ENCODE measurements around the gene DNER. TPM values are rescaled to one million over a fixed set of nuclear protein-coding genes. Genes with fewer than 3 reads are reported as not detected.

The DNER gene
- polyA plus RNA-seq, 1 experiment = not detected

DNA sequence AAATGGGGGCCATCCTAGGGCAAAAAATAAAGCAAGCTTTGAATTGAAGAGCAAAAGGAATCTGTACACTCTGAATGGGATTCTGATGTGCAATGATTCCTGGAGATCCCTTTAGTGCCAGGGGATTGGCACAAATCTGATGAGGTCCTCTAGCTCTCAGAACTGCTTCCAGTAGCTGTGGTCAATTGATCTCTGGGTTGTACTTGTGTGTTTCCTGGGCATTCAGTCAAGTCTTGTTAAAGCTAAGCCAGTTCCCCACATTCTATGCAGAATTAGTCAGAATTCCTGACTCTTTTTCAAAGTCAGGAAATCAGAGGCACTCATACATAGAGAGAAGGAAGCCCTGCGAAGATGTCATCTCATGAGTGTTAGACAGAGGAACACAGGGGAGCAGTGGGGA is 161.3 kb downstream of the DNER start:
- TF ChIP-seq, protein P1, sequence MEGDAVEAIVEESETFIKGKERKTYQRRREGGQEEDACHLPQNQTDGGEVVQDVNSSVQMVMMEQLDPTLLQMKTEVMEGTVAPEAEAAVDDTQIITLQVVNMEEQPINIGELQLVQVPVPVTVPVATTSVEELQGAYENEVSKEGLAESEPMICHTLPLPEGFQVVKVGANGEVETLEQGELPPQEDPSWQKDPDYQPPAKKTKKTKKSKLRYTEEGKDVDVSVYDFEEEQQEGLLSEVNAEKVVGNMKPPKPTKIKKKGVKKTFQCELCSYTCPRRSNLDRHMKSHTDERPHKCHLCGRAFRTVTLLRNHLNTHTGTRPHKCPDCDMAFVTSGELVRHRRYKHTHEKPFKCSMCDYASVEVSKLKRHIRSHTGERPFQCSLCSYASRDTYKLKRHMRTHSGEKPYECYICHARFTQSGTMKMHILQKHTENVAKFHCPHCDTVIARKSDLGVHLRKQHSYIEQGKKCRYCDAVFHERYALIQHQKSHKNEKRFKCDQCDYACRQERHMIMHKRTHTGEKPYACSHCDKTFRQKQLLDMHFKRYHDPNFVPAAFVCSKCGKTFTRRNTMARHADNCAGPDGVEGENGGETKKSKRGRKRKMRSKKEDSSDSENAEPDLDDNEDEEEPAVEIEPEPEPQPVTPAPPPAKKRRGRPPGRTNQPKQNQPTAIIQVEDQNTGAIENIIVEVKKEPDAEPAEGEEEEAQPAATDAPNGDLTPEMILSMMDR (IDR thresholded peaks at IDR 0.05; ENCODE audit: low read depth, low read length) = no peak
- H3K27ac ChIP-seq (ENCODE audit: low read depth, low read length) = no peak overlapping the region
- H3K4me3 ChIP-seq (ENCODE audit: low read depth, low read length) = no peak overlapping the region
- POLR2A ChIA-PET = no interaction called here
- no peak for DNase-seq (ENCODE audit: low read depth, low spot score)
- H3K9me3 ChIP-seq (ENCODE audit: control insufficient read depth, insufficient read depth, low read length) = no peaks in the 10 kb centered on the region
- CTCF ChIA-PET = no interaction called here
- no peaks in the 10 kb centered on the region for H3K27me3 ChIP-seq (ENCODE audit: control insufficient read depth, insufficient read depth, low read length)

GRCh38 chr2:229543176-229543873 is 171.0 kb downstream of the DNER start:
- TF ChIP-seq, protein P1 (IDR thresholded peaks at IDR 0.05; ENCODE audit: low read depth, low read length) = no peak
- CTCF ChIA-PET = no interaction called here
- H3K9me3 ChIP-seq (ENCODE audit: control insufficient read depth, insufficient read depth, low read length) = no peaks in the 10 kb centered on the region; the same call in 1 of the 2 replicates
- no peaks in the 10 kb centered on the region for H3K27me3 ChIP-seq (ENCODE audit: control insufficient read depth, insufficient read depth, low read length)
- DNase-seq (ENCODE audit: low read depth, low spot score) = no peak
- H3K4me3 ChIP-seq (ENCODE audit: low read depth, low read length) = no peak overlapping the region
- POLR2A ChIA-PET = no interaction called here
- no peak overlapping the region for H3K27ac ChIP-seq (ENCODE audit: low read depth, low read length)

DNA sequence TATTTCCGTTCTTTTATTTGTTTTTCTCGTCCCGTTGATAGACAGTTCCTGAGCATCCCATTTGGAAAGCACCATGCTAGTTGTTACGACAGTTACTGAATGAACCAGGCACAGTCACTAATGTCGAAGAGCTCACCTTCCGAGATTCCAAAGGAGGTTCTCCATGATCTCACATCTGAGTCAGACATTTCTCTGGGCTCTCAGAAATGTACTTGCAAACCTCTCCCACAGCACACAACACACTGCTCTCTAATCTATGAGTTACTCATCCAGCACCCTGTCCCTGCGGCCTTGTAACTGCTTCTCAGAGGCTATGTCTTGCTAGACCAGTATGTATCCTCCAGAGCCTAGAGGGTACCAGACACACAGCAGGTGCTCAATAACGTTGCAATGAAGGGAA is 174.7 kb downstream of the DNER start:
- DNase-seq (ENCODE audit: low read depth, low spot score) = no peak
- no peak overlapping the region for H3K4me3 ChIP-seq (ENCODE audit: low read depth, low read length)
- TF ChIP-seq, protein P1 (IDR thresholded peaks at IDR 0.05; ENCODE audit: low read depth, low read length) = no peak
- ChIA-PET CTCF (no interaction called here), POLR2A (no interaction called here)
- no peaks in the 10 kb centered on the region; the same call in 1 of the 2 replicates for H3K9me3 ChIP-seq (ENCODE audit: control insufficient read depth, insufficient read depth, low read length)
- no peaks in the 10 kb centered on the region for H3K27me3 ChIP-seq (ENCODE audit: control insufficient read depth, insufficient read depth, low read length)
- H3K27ac ChIP-seq (ENCODE audit: low read depth, low read length) = no peak overlapping the region

DNA sequence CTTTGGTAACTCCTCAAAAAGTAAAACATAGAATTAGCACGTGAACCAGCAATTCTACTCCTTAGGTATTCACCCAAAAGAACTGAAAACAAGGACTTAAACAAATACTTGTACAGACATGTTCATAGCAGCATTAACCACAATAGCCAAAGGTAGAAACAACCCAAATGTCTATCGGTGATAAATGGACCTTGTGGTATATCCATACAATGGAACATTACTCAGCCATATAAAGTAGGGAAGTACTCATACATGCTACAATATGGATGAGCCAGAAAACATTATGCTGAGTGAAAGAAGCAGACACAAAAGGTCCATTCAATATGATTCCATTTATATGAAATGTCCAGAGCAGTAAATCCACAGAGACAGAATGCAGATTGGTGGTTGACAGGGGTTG is 182.8 kb downstream of the DNER start:
- no peak overlapping the region for H3K4me3 ChIP-seq (ENCODE audit: low read depth, low read length)
- ChIA-PET CTCF (no interaction called here), POLR2A (no interaction called here)
- TF ChIP-seq, protein P1 (IDR thresholded peaks at IDR 0.05; ENCODE audit: low read depth, low read length) = no peak
- H3K27ac ChIP-seq (ENCODE audit: low read depth, low read length) = no peak overlapping the region
- DNase-seq (ENCODE audit: low read depth, low spot score) = no peak
- H3K27me3 ChIP-seq (ENCODE audit: control insufficient read depth, insufficient read depth, low read length) = no peaks in the 10 kb centered on the region
- H3K9me3 ChIP-seq (ENCODE audit: control insufficient read depth, insufficient read depth, low read length) = peaks cover 8% of the 10 kb centered on the region; the same call in 1 of the 2 replicates

DNA sequence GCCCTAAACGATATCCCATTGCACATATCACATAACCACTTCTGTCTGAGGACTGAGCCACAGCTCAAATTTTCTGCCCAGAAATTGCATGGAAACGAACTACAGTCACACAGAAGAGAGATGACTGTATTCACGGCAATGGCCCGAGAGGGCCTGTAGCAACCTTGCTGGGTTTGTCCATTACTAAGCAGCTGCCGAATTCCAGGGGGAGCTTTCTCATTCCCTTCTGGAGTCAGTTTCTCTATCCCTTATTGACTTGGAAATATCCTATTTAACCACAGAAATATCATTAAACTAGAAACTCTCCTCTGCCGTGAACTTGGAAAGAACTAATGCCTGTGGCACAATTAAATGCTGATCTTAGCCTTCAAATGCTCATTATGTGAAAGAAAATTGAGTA is 183.9 kb downstream of the DNER start:
- no peak overlapping the region for H3K4me3 ChIP-seq (ENCODE audit: low read depth, low read length)
- no peaks in the 10 kb centered on the region for H3K27me3 ChIP-seq (ENCODE audit: control insufficient read depth, insufficient read depth, low read length)
- TF ChIP-seq, protein P1 (IDR thresholded peaks at IDR 0.05; ENCODE audit: low read depth, low read length) = no peak
- POLR2A ChIA-PET = no interaction called here
- peaks cover 8% of the 10 kb centered on the region; the same call in 1 of the 2 replicates for H3K9me3 ChIP-seq (ENCODE audit: control insufficient read depth, insufficient read depth, low read length)
- no peak for DNase-seq (ENCODE audit: low read depth, low spot score)
- H3K27ac ChIP-seq (ENCODE audit: low read depth, low read length) = no peak overlapping the region
- CTCF ChIA-PET = no interaction called here
